Measurements from ENCODE around the gene ECT2.
"Not testable (repeated sequence)": the region's sequence is repeated elsewhere in the genome, so short reads cannot be mapped to it uniquely, and the experiment has no call there.

DNA sequence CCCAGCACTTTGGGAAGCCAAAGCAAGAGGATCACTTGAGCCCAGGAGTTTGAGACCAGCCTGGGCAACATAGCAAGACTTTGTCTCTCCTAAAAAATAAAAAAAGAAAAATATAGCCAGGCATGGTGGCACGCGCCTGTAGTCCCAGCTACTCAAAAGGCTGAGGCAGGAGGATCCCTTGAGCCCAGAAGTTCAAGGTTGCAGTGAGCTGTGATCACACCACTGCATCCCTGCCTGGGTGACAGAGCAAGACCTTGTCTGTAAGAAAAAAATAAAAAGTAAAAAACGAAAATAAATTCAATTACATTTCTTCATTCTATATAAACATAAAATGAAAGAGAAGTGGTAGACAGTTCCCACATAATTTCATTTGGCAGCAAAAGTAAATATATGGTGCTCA, 47.8 kb upstream of the ECT2 start:
- not testable (repeated sequence) for TF ChIP-seq CTCF (conservative IDR thresholded peaks at IDR 0.05; ENCODE audit: low read length); EZH2phosphoT487 (IDR thresholded peaks at IDR 0.05; ENCODE audit: borderline replicate concordance, low read depth, low read length)

Data from OCI-LY7 (cell line).